Calu3 (cell line): ENCODE results near the gene TBC1D21. TPM values are rescaled to one million over a fixed set of nuclear protein-coding genes. Genes with fewer than 3 reads are reported as not detected.

Experiments used
- BruUV-seq: library from RNA; stranded (reverse); fragments of 400-500 nt; replicated peaks from 2 replicates; lab custom pipeline; 2021; lab: Mats Ljungman, UMichigan
- CTCF ChIA-PET: fragments of 300-600 bp; sonication (Branson Sonifier 250); formaldehyde crosslinking; loops from one replicate; lab custom pipeline; 2022; ENCODE audit warnings: antibody characterized with exemption; lab: Charles Lee
- DNase-seq: peaks from one replicate; pipeline ENCODE4 v3.0.0; 2022
- H3K27ac Mint-ChIP-seq: one replicate; pipeline ENCODE4 v1.8.0; 2022; ENCODE audit warnings: mixed read lengths; ENCODE audit not compliant: unreplicated experiment
- H3K27me3 Mint-ChIP-seq: one replicate; pipeline ENCODE4 v1.8.0; 2022; ENCODE audit warnings: mixed read lengths; ENCODE audit not compliant: unreplicated experiment
- H3K36me3 Mint-ChIP-seq: one replicate; pipeline ENCODE4 v1.8.0; 2022; ENCODE audit warnings: mild to moderate bottlenecking, moderate library complexity, mixed read lengths; ENCODE audit not compliant: insufficient read depth, unreplicated experiment
- H3K4me1 Mint-ChIP-seq: one replicate; pipeline ENCODE4 v1.8.0; 2022; ENCODE audit warnings: mild to moderate bottlenecking, low read depth, mixed read lengths; ENCODE audit not compliant: unreplicated experiment
- H3K4me3 Mint-ChIP-seq: one replicate; pipeline ENCODE4 v1.8.0; 2022; ENCODE audit warnings: mild to moderate bottlenecking, low read depth, moderate library complexity, mixed read lengths; ENCODE audit not compliant: unreplicated experiment
- H3K9me3 Mint-ChIP-seq: one replicate; pipeline ENCODE4 v1.8.0; 2022; ENCODE audit warnings: low read depth, mixed read lengths; ENCODE audit not compliant: unreplicated experiment
- intact Hi-C: fragments of 100-400 bp; cut with micrococcal nuclease; formaldehyde crosslinking; loops from one replicate; pipeline ENCODE4 v1.10.0; 2022; ENCODE audit not compliant: unreplicated experiment
- total RNA-seq: library from RNA; stranded (reverse); gene quantifications from 2 replicates; pipeline ENCODE4 v1.2.3, GENCODE V29; 2022
- TF ChIP-seq, protein P1 (sequence below): fragments of 200-600 bp; IDR thresholded peaks from one replicate; pipeline ENCODE4 v1.8.0; 2022; ENCODE audit warnings: antibody characterized with exemption; ENCODE audit not compliant: unreplicated experiment

The TBC1D21 gene
- total RNA-seq, 1 experiment from 2014 or later: not detected

DNA sequence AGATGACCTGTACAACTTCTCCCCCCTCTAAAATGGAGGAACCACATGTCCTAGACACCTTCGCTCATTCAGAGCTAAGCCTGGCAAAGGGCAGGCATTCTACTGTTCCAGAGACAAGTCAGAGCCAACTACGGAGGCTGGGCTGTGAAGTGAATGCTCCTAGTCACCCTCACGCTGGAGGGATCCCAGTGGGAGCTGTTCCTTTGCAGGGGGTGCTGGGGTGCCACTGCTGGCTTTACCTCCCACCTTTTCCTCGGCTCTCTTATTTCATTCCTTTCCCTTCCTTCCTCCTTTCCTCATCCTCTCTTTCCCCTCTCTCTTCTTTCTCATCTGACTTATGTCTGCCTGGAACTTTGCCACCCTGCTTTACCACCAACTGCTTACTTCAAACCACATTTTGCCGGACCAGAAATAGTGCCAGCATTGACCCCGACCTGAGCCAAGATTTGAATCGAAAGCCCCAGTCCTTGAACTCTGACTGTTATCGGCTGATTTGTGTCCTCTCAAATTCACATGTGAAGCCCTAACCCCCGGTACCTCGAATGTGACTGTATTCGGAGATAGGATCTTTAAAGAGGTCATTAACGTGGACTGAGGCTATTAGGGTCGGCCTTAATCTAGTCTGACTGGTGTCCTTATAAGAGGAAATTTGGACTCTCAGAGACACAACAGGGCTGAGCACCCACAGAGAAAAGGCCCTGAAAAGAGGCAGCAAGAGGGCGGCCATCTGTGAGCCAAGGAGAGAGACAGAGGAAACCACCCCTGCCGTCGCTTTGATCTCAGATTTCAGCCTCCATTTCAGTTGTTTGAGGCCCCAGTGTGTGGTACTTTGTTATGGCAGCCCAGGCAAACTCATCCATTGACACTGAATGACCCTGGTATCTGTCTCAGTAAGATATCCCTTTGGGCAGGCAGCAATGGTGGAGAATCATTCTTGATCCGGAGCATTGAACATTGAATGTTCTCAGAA is 31.3 kb upstream of the TBC1D21 start:
- H3K27me3 Mint-ChIP-seq: peaks cover 91% of the 10 kb centered on the region
- no peaks in the 10 kb centered on the region for H3K36me3 Mint-ChIP-seq
- CTCF ChIA-PET: interaction anchor here (0.7 kb wide), 2 partner anchors 9 to 35 kb away, joined by 3 read pairs; no protein-coding TSS in a partner anchor
- H3K4me3 Mint-ChIP-seq: no peak overlapping the region
- no TSS peak for BruUV-seq
- intact Hi-C loops: no loop called here
- TF ChIP-seq, protein P1, sequence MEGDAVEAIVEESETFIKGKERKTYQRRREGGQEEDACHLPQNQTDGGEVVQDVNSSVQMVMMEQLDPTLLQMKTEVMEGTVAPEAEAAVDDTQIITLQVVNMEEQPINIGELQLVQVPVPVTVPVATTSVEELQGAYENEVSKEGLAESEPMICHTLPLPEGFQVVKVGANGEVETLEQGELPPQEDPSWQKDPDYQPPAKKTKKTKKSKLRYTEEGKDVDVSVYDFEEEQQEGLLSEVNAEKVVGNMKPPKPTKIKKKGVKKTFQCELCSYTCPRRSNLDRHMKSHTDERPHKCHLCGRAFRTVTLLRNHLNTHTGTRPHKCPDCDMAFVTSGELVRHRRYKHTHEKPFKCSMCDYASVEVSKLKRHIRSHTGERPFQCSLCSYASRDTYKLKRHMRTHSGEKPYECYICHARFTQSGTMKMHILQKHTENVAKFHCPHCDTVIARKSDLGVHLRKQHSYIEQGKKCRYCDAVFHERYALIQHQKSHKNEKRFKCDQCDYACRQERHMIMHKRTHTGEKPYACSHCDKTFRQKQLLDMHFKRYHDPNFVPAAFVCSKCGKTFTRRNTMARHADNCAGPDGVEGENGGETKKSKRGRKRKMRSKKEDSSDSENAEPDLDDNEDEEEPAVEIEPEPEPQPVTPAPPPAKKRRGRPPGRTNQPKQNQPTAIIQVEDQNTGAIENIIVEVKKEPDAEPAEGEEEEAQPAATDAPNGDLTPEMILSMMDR: no peak
- peaks cover 5% of the 10 kb centered on the region for H3K4me1 Mint-ChIP-seq
- peaks cover 2% of the 10 kb centered on the region for H3K9me3 Mint-ChIP-seq
- DNase-seq: no peak
- no peak overlapping the region for H3K27ac Mint-ChIP-seq

DNA sequence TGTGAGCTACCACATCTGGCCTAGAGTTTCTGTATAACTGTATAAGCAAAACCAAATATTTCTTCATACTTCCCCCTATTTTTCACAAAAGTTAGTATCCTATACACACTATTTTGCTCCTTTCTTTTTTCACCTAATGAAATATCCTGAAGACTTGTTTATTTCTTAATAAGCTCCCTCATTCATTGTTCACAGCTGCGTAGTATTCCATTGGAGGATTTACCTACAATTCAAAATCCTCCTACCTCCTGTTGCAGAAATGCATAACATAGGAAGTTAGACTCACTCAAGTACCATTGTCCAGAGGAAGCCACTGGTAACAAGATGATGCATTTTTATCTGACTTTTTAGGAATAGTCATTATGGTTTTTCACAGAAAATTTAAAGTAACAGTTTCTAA is 29.6 kb upstream of the TBC1D21 start:
- DNase-seq: no peak
- H3K4me1 Mint-ChIP-seq: peaks cover 3% of the 10 kb centered on the region
- TF ChIP-seq, protein P1: no peak
- H3K4me3 Mint-ChIP-seq: no peak overlapping the region
- peaks cover 2% of the 10 kb centered on the region for H3K9me3 Mint-ChIP-seq
- intact Hi-C loops: no loop called here
- CTCF ChIA-PET: no interaction called here
- H3K27ac Mint-ChIP-seq: no peak overlapping the region
- H3K27me3 Mint-ChIP-seq: peaks cover 91% of the 10 kb centered on the region
- H3K36me3 Mint-ChIP-seq: no peaks in the 10 kb centered on the region
- no TSS peak for BruUV-seq

DNA sequence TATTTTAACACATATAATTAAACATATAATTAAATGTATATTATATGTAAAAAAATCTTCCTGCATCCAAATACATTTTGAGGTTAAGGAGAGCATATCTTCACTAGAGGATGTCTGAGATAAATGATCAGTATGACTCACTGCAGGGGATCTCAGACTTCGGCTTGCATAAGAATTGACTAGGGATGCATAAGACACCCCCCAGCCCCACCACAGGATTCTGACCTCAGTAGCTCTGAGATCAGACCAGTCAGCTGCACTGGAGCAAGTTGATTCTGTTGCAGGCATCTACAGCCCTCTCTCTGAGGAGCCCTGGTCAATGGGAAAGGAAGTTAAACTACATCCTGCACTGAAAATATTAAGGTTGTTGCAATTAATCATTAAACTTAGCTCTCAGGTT is 29.0 kb upstream of the TBC1D21 start:
- Mint-ChIP-seq H3K36me3 (no peaks in the 10 kb centered on the region), H3K4me3 (no peak overlapping the region), H3K27ac (no peak overlapping the region), H3K27me3 (peaks cover 91% of the 10 kb centered on the region), H3K9me3 (peaks cover 2% of the 10 kb centered on the region), H3K4me1 (no peaks in the 10 kb centered on the region)
- DNase-seq: no peak
- no TSS peak for BruUV-seq
- intact Hi-C loops: no loop called here
- TF ChIP-seq, protein P1: no peak
- CTCF ChIA-PET: interaction anchor here (0.5 to 1.0 kb wide), 4 partner anchors 81 to 208 kb away, joined by 3 to 5 read pairs (median 3); no protein-coding TSS in a partner anchor

DNA sequence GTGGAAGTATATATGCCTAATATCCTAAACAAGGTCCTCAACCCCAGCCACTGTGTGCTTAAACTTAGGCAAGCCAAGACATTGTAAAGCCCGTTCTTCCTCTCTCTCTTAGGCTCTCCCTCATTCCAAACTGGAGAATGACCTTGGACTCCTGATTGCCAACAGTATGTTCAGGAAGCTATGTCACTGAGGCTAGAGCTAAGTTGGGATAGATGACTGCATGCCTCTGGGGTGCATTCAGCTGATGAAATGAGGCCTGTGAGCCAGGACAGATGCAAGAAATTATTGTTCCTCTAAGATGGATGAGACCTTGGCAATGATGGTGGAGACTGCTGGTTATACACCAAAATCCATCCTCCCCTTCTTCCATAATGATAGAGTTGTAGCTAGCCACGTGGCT is 27.9 kb upstream of the TBC1D21 start:
- intact Hi-C loops: no loop called here
- Mint-ChIP-seq H3K9me3 (peaks cover 2% of the 10 kb centered on the region), H3K36me3 (no peaks in the 10 kb centered on the region), H3K27me3 (peaks cover 91% of the 10 kb centered on the region), H3K4me1 (no peaks in the 10 kb centered on the region), H3K27ac (no peak overlapping the region), H3K4me3 (no peak overlapping the region)
- TF ChIP-seq, protein P1: no peak
- DNase-seq: no peak
- CTCF ChIA-PET: no interaction called here
- BruUV-seq: no TSS peak
